HG03135 (cell line): ENCODE measurements around the gene ZNF280B.

Experiments used
- ATAC-seq: cut with Tn5 transposase; IDR thresholded peaks from one replicate; pipeline ENCODE4 v1.9.1; 2021; ENCODE audit warnings: mild to moderate bottlenecking, moderate library complexity; ENCODE audit not compliant: unreplicated experiment

Gene ZNF280B

GRCh38 chr22:22440188-22440587 lies 68.4 kb downstream of the ZNF280B start:
- no peak for ATAC-seq
